HCT116 (cell line): ENCODE measurements around the gene RNU1-1.
"Not testable (repeated sequence)": the region's sequence is repeated elsewhere in the genome, so short reads cannot be mapped to it uniquely, and the experiment has no call there.

Source experiments
- CEBPB ChIP-seq: IDR thresholded peaks from 2 replicates; pipeline ENCODE4 v1.6.1; 2012; ENCODE audit warnings: low read depth
- EGR1 ChIP-seq: IDR thresholded peaks from 2 replicates; pipeline ENCODE4 v1.6.1; 2012; ENCODE audit warnings: low read depth
- EZH2 ChIP-seq: fragments of 200-600 bp; sonication (generic); IDR thresholded peaks from 2 replicates; pipeline ENCODE4 v1.6.1; 2017; ENCODE audit warnings: antibody characterized with exemption, mixed run types
- EZH2phosphoT487 ChIP-seq: fragments of 200-600 bp; IDR thresholded peaks from 2 replicates; pipeline ENCODE4 v1.6.1; 2018; ENCODE audit warnings: antibody characterized with exemption, borderline replicate concordance
- JUND ChIP-seq: IDR thresholded peaks from 2 replicates; pipeline ENCODE4 v1.6.1; 2012
- POLR2A ChIP-seq: IDR thresholded peaks from 2 replicates; pipeline ENCODE4 v1.7.0; 2011; ENCODE audit warnings: borderline replicate concordance; ENCODE audit not compliant: insufficient read depth, insufficient read length; ENCODE audit errors: extremely low read depth
- RAD21 ChIP-seq: IDR thresholded peaks from 2 replicates; pipeline ENCODE4 v1.6.1; 2012; ENCODE audit warnings: low read depth, mild to moderate bottlenecking
- SIN3A ChIP-seq: IDR thresholded peaks from 2 replicates; pipeline ENCODE4 v1.6.1; 2012; ENCODE audit warnings: low read depth
- SP1 ChIP-seq: IDR thresholded peaks from 2 replicates; pipeline ENCODE4 v1.6.1; 2012; ENCODE audit warnings: low read depth
- ZBTB33 ChIP-seq: IDR thresholded peaks from 2 replicates; pipeline ENCODE4 v1.6.1; 2011; ENCODE audit warnings: mild to moderate bottlenecking, low read length, moderate library complexity; ENCODE audit not compliant: insufficient replicate concordance; ENCODE audit errors: extremely low read depth
- TF ChIP-seq, protein P1 (sequence below), 3 experiments: fragments of 200-600 bp in 1 of 3; sonication (generic) in 1 of 3; IDR thresholded peaks in 2 of 3; conservative IDR thresholded peaks in 1 of 3; 2 replicates each; pipeline ENCODE4 v1.5.1; 2012 to 2017; ENCODE audit warnings: low read depth in 2 of 3, low read length in 2 of 3, antibody characterized with exemption in 1 of 3, borderline replicate concordance in 1 of 3, control low read depth in 1 of 3, mild to moderate bottlenecking in 1 of 3, mixed read lengths in 1 of 3, mixed run types in 1 of 3, moderate library complexity in 1 of 3; ENCODE audit not compliant: insufficient read depth in 1 of 3
- TF ChIP-seq, protein P2 (sequence below): IDR thresholded peaks from 2 replicates; pipeline ENCODE4 v1.6.1; 2012; ENCODE audit warnings: low read depth
- TF ChIP-seq, protein P3 (sequence below): IDR thresholded peaks from 2 replicates; pipeline ENCODE4 v1.6.1; 2012

DNA sequence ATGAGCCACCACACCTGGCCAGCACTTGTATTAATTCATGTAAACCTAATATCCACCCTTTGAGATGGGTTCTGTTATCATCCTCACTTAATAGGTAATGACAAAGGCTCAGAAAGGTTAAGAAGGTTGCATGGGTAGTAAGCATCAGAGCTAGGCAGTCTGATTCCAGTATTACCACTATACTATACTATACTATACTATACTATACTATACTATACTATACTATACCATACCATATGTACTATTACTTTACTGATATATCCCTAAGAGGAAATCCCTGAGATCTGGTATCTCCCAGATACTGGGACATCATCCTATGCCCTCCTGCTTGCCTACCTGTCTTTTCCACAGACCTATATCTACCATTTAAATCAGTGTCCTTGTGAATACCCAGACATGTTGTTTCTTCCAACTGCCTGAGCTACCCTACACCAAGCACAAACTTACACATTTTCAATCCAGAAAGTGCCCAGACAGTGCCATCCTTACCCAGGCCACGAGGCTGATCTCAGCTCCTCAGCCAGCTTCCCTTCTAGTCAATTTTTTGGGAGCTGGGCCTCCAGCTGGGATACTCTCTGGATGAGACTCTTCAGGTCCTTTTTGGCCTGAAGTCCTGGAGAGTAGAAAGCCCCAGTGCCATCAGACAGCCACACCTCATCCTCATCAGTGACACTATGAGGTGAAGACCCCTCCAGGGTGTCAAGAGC, 36.3 kb upstream of the RNU1-1 start:
- TF ChIP-seq POLR2A, EZH2, SIN3A, CEBPB, JUND, EZH2phosphoT487, RAD21, EGR1, ZBTB33, SP1: not testable (repeated sequence)
- TF ChIP-seq, protein P1, sequence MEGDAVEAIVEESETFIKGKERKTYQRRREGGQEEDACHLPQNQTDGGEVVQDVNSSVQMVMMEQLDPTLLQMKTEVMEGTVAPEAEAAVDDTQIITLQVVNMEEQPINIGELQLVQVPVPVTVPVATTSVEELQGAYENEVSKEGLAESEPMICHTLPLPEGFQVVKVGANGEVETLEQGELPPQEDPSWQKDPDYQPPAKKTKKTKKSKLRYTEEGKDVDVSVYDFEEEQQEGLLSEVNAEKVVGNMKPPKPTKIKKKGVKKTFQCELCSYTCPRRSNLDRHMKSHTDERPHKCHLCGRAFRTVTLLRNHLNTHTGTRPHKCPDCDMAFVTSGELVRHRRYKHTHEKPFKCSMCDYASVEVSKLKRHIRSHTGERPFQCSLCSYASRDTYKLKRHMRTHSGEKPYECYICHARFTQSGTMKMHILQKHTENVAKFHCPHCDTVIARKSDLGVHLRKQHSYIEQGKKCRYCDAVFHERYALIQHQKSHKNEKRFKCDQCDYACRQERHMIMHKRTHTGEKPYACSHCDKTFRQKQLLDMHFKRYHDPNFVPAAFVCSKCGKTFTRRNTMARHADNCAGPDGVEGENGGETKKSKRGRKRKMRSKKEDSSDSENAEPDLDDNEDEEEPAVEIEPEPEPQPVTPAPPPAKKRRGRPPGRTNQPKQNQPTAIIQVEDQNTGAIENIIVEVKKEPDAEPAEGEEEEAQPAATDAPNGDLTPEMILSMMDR (IDR thresholded peaks at IDR 0.05 in 2 of 3, conservative IDR thresholded peaks at IDR 0.05 in 1 of 3; ENCODE audit: borderline replicate concordance in 1 of 3, insufficient read depth in 1 of 3, low read depth in 2 of 3, low read length in 2 of 3), result not testable (repeated sequence)
- TF ChIP-seq, protein P2, sequence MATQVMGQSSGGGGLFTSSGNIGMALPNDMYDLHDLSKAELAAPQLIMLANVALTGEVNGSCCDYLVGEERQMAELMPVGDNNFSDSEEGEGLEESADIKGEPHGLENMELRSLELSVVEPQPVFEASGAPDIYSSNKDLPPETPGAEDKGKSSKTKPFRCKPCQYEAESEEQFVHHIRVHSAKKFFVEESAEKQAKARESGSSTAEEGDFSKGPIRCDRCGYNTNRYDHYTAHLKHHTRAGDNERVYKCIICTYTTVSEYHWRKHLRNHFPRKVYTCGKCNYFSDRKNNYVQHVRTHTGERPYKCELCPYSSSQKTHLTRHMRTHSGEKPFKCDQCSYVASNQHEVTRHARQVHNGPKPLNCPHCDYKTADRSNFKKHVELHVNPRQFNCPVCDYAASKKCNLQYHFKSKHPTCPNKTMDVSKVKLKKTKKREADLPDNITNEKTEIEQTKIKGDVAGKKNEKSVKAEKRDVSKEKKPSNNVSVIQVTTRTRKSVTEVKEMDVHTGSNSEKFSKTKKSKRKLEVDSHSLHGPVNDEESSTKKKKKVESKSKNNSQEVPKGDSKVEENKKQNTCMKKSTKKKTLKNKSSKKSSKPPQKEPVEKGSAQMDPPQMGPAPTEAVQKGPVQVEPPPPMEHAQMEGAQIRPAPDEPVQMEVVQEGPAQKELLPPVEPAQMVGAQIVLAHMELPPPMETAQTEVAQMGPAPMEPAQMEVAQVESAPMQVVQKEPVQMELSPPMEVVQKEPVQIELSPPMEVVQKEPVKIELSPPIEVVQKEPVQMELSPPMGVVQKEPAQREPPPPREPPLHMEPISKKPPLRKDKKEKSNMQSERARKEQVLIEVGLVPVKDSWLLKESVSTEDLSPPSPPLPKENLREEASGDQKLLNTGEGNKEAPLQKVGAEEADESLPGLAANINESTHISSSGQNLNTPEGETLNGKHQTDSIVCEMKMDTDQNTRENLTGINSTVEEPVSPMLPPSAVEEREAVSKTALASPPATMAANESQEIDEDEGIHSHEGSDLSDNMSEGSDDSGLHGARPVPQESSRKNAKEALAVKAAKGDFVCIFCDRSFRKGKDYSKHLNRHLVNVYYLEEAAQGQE, result not testable (repeated sequence)
- TF ChIP-seq, protein P3, sequence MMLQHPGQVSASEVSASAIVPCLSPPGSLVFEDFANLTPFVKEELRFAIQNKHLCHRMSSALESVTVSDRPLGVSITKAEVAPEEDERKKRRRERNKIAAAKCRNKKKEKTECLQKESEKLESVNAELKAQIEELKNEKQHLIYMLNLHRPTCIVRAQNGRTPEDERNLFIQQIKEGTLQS, result not testable (repeated sequence)
